ENCODE data around the gene VASH1.

Gene VASH1

GRCh38 chr14:76724651-76725550 is 36.4 kb upstream of the VASH1 start:
- Histone ChIP-seq H3K27ac (no peak overlapping the region), H3K27me3 (no peaks in the 10 kb centered on the region), H3K4me3 (no peak overlapping the region), H3K36me3 (no peaks in the 10 kb centered on the region), H3K4me1 (no peaks in the 10 kb centered on the region), H3K9me3 (no peaks in the 10 kb centered on the region)
- DNase-seq: no peak
- intact Hi-C loops (cut with DNase I; ENCODE audit: low total_unique reads): no loop called here
- no peak for TF ChIP-seq CTCF (IDR thresholded peaks at IDR 0.05)

- DNase-seq: no peak
- TF ChIP-seq CTCF (IDR thresholded peaks at IDR 0.05): no peak
- Histone ChIP-seq H3K27ac (no peak overlapping the region), H3K9me3 (no peaks in the 10 kb centered on the region), H3K4me3 (no peak overlapping the region), H3K36me3 (no peaks in the 10 kb centered on the region), H3K27me3 (no peaks in the 10 kb centered on the region), H3K4me1 (no peaks in the 10 kb centered on the region)
- intact Hi-C loops (cut with DNase I; ENCODE audit: low total_unique reads): no loop called here
Observed at GRCh38 chr14:76726551-76726970, 34.7 kb upstream of the VASH1 start.

- TF ChIP-seq CTCF (IDR thresholded peaks at IDR 0.05): no peak
- H3K27me3 ChIP-seq: no peaks in the 10 kb centered on the region
- no peak for DNase-seq
Observed at GRCh38 chr14:76727384-76727783, 33.9 kb upstream of the VASH1 start.

GRCh38 chr14:76727901-76728300 is 33.4 kb upstream of the VASH1 start:
- Histone ChIP-seq H3K4me1 (no peaks in the 10 kb centered on the region), H3K9me3 (no peaks in the 10 kb centered on the region), H3K27ac (no peak overlapping the region), H3K4me3 (no peak overlapping the region), H3K36me3 (no peaks in the 10 kb centered on the region), H3K27me3 (no peaks in the 10 kb centered on the region)
- intact Hi-C loops (cut with DNase I; ENCODE audit: low total_unique reads): no loop called here
- no peak for TF ChIP-seq CTCF (IDR thresholded peaks at IDR 0.05)
- DNase-seq: no peak

More at GRCh38 chr14:76727384-76727783, 33.9 kb upstream of the VASH1 start:
- intact Hi-C loops (cut with DNase I; ENCODE audit: low total_unique reads): no loop called here
- H3K4me3 ChIP-seq: no peak overlapping the region
- H3K36me3 ChIP-seq: no peaks in the 10 kb centered on the region
- no peaks in the 10 kb centered on the region for H3K9me3 ChIP-seq
- H3K4me1 ChIP-seq: no peaks in the 10 kb centered on the region
- H3K27ac ChIP-seq: no peak overlapping the region

GRCh38 chr14:76729258-76729657 is 32.0 kb upstream of the VASH1 start:
- Histone ChIP-seq H3K4me3 (no peak overlapping the region), H3K36me3 (no peaks in the 10 kb centered on the region), H3K27me3 (no peaks in the 10 kb centered on the region), H3K9me3 (no peaks in the 10 kb centered on the region), H3K27ac (no peak overlapping the region), H3K4me1 (no peaks in the 10 kb centered on the region)
- no peak for DNase-seq
- intact Hi-C loops (cut with DNase I; ENCODE audit: low total_unique reads): no loop called here
- TF ChIP-seq CTCF (IDR thresholded peaks at IDR 0.05): no peak
